GM23338 (cell line): Measurements from ENCODE around the gene TSKS. TPM values are rescaled to one million over a fixed set of nuclear protein-coding genes. Genes with fewer than 3 reads are reported as not detected.
A peak's percentile ranks its signal among the peaks of the same experiment; 100 is the strongest.

Experiments
- ATAC-seq: fragments of 200-7000 bp; cut with Tn5 transposase; 3 replicates; pipeline ENCODE4 v1.9.1; 2020
- DNase-seq: peaks from one replicate; pipeline ENCODE4 v3.0.0-alpha.2; 2015; ENCODE audit warnings: low spot score
- H2AFZ ChIP-seq: fragments of 200-600 bp; sonication (generic); 2 replicates; pipeline ENCODE4 v1.8.0; 2016; ENCODE audit warnings: antibody characterized with exemption, mild to moderate bottlenecking, moderate library complexity
- H3F3A ChIP-seq: fragments of 200-600 bp; sonication (generic); replicated peaks from 2 replicates; pipeline ENCODE4 v1.8.0; 2017; ENCODE audit warnings: antibody characterized with exemption, mixed run types, low read depth
- H3K27ac ChIP-seq: fragments of 200-600 bp; sonication (generic); 2 replicates; pipeline ENCODE4 v1.6.1; 2016; ENCODE audit warnings: low read depth
- H3K27me3 ChIP-seq: fragments of 200-600 bp; sonication (generic); 2 replicates; pipeline ENCODE4 v1.8.0; 2016; ENCODE audit warnings: mild to moderate bottlenecking, mixed run types, moderate library complexity; ENCODE audit not compliant: insufficient read depth
- H3K36me3 ChIP-seq: fragments of 200-600 bp; sonication (generic); 2 replicates; pipeline ENCODE4 v1.8.0; 2016; ENCODE audit warnings: mild to moderate bottlenecking; ENCODE audit not compliant: insufficient read depth
- H3K4me1 ChIP-seq: fragments of 200-600 bp; sonication (generic); 2 replicates; pipeline ENCODE4 v1.8.0; 2016; ENCODE audit warnings: mild to moderate bottlenecking, moderate library complexity; ENCODE audit not compliant: insufficient read depth
- H3K4me2 ChIP-seq: fragments of 200-600 bp; sonication (generic); 2 replicates; pipeline ENCODE4 v1.7.1; 2017; ENCODE audit warnings: mixed run types
- H3K4me3 ChIP-seq: fragments of 200-600 bp; sonication (generic); 2 replicates; pipeline ENCODE4 v1.6.1; 2016; ENCODE audit warnings: mixed run types
- H3K79me2 ChIP-seq: fragments of 200-600 bp; sonication (generic); replicated peaks from 2 replicates; pipeline ENCODE4 v1.8.0; 2017; ENCODE audit warnings: mild to moderate bottlenecking; ENCODE audit not compliant: insufficient read depth
- H3K9me2 ChIP-seq: fragments of 200-600 bp; sonication (generic); 2 replicates; pipeline ENCODE4 v1.8.0; 2017; ENCODE audit not compliant: insufficient read depth
- H4K20me1 ChIP-seq: fragments of 200-600 bp; sonication (generic); replicated peaks from 2 replicates; pipeline ENCODE4 v1.8.0; 2017; ENCODE audit warnings: mild to moderate bottlenecking; ENCODE audit not compliant: insufficient read depth
- H3K27ac Mint-ChIP-seq: 2 replicates; pipeline ENCODE4 v1.8.0; 2020; ENCODE audit warnings: inconsistent platforms, mild to moderate bottlenecking, moderate library complexity, mixed read lengths
- H3K27me3 Mint-ChIP-seq: 3 replicates; pipeline ENCODE4 v1.8.0; 2022; ENCODE audit warnings: low read depth, mild to moderate bottlenecking, moderate library complexity, mixed read lengths, inconsistent platforms; ENCODE audit not compliant: insufficient read depth, poor library complexity
- H3K36me3 Mint-ChIP-seq: 3 replicates; pipeline ENCODE4 v1.8.0; 2021; ENCODE audit warnings: low read depth, mild to moderate bottlenecking, inconsistent platforms, moderate library complexity, mixed read lengths
- H3K4me1 Mint-ChIP-seq: 3 replicates; pipeline ENCODE4 v1.8.0; 2020; ENCODE audit warnings: mild to moderate bottlenecking, inconsistent platforms, mixed read lengths
- H3K4me3 Mint-ChIP-seq: 3 replicates; pipeline ENCODE4 v1.8.0; 2021; ENCODE audit warnings: moderate library complexity, mild to moderate bottlenecking, inconsistent platforms, mixed read lengths
- H3K9me3 Mint-ChIP-seq: 3 replicates; pipeline ENCODE4 v1.8.0; 2020; ENCODE audit warnings: moderate library complexity, mild to moderate bottlenecking, inconsistent platforms, mixed read lengths
- CTCF ChIP-seq, 2 experiments: fragments of 200-600 bp in 1 of 2; sonication (generic) in 1 of 2; conservative IDR thresholded peaks; 2 replicates each; pipeline versions ENCODE4 v1.5.1 to v1.6.1; 2016 to 2017; ENCODE audit warnings: antibody characterized with exemption in 2 of 2, low read depth in 2 of 2, mild to moderate bottlenecking in 2 of 2, moderate library complexity in 1 of 2
- ETS1 ChIP-seq: IDR thresholded peaks from 2 replicates; pipeline ENCODE4 v1.6.1; 2016; ENCODE audit warnings: antibody characterized with exemption
- EZH2 ChIP-seq: fragments of 200-600 bp; sonication (generic); IDR thresholded peaks from one replicate; pipeline ENCODE4 v1.8.0; 2017; ENCODE audit warnings: antibody characterized with exemption, mild to moderate bottlenecking, low read depth; ENCODE audit not compliant: unreplicated experiment
- EZH2phosphoT487 ChIP-seq: fragments of 200-600 bp; sonication (generic); IDR thresholded peaks from one replicate; pipeline ENCODE4 v1.8.1; 2018; ENCODE audit warnings: antibody characterized with exemption; ENCODE audit not compliant: unreplicated experiment
- JUNB ChIP-seq: IDR thresholded peaks from one replicate; pipeline ENCODE4 v1.6.1; 2016; ENCODE audit warnings: antibody characterized with exemption; ENCODE audit not compliant: unreplicated experiment
- NANOG ChIP-seq: IDR thresholded peaks from 2 replicates; pipeline ENCODE4 v1.6.1; 2016; ENCODE audit warnings: antibody characterized with exemption, borderline replicate concordance
- ZNF331 ChIP-seq: fragments of 250-450 bp; sonication (Bioruptor Pico); IDR thresholded peaks from 2 replicates; pipeline ENCODE4 v1.5.0; 2020; ENCODE audit warnings: low read depth, mild to moderate bottlenecking, moderate library complexity
- ZNF462 ChIP-seq: fragments of 250-450 bp; sonication (Bioruptor Pico); IDR thresholded peaks from 2 replicates; pipeline ENCODE4 v1.5.0; 2020; ENCODE audit warnings: mild to moderate bottlenecking, moderate library complexity
- polyA plus RNA-seq: library from polyadenylated mRNA; unstranded; fragments of >200 nt; fragmentation: Nextera tagmentation; extraction: Ambion mirVana; gene quantifications from 2 replicates; pipeline ENCODE4 v1.2.1, GENCODE V29; 2016
- total RNA-seq: library from RNA; depleted of rRNA; stranded (reverse); fragments of >200 nt; shearing (Covaris generic); gene quantifications from 2 replicates; pipeline ENCODE4 v1.2.3, GENCODE V29; 2014

Gene TSKS
- total and polyA plus RNA-seq, 2 experiments from 2014 or later = 0.99 TPM; not detected in 1

- no peak for TF ChIP-seq ZNF462
- no peak for TF ChIP-seq JUNB
- no peak for TF ChIP-seq NANOG
- no peak for TF ChIP-seq ZNF331
- TF ChIP-seq EZH2phosphoT487 = no peak
- TF ChIP-seq EZH2 = no peak
- TF ChIP-seq ETS1 = no peak
These were observed 1.2 kb upstream of the TSKS start (continued) for GRCh38 chr19:49764341-49764740.

GRCh38 chr19:49761625-49762311 lies 1.3 kb downstream of the TSKS start:
- DNase-seq (peak; percentile 73), ATAC-seq (no peak)
- no peak overlapping the region for H3K4me3 Mint-ChIP-seq

More at GRCh38 chr19:49761625-49762311, 1.3 kb downstream of the TSKS start:
- no peaks in the 10 kb centered on the region for H3K27me3 ChIP-seq
- TF ChIP-seq EZH2 = no peak
- TF ChIP-seq CTCF (conservative IDR thresholded peaks at IDR 0.05; ENCODE audit: low read depth in 2 of 2) = peak; percentile 35 to 58
- H3F3A ChIP-seq = peaks cover 6% of the 10 kb centered on the region; the same call in 1 of the 2 replicates
- no peak overlapping the region for H3K4me3 ChIP-seq
- H4K20me1 ChIP-seq = no peaks in the 10 kb centered on the region
- Mint-ChIP-seq H3K27ac (no peak overlapping the region), H3K36me3 (no peaks in the 10 kb centered on the region), H3K9me3 (peaks cover 3% of the 10 kb centered on the region; the same call in 1 of the 3 replicates), H3K4me1 (peaks cover 19% of the 10 kb centered on the region), H3K27me3 (peaks cover 14% of the 10 kb centered on the region)
- peak overlapping the region; percentile 39 for H2AFZ ChIP-seq
- H3K36me3 ChIP-seq = no peaks in the 10 kb centered on the region
- peak overlapping the region; percentile 32; the same call in 1 of the 2 replicates for H3K27ac ChIP-seq
- no peaks in the 10 kb centered on the region for H3K9me2 ChIP-seq
- peaks cover 7% of the 10 kb centered on the region; the same call in 1 of the 2 replicates for H3K4me1 ChIP-seq
- no peak overlapping the region for H3K4me2 ChIP-seq
- no peaks in the 10 kb centered on the region for H3K79me2 ChIP-seq
